Testis (tissue), 2 donors: ENCODE results near the gene PLEK2.

Experiments
- CTCF ChIP-seq, 3 experiments: fragments of 450-650 bp in 2 of 3; fragments of 200-600 bp in 1 of 3; sonication (generic) in 1 of 3; IDR thresholded peaks; one replicate each; pipeline ENCODE4 v1.5.1; 2016 to 2019; ENCODE audit warnings: antibody characterized with exemption in 3 of 3, mild to moderate bottlenecking in 2 of 3, moderate library complexity in 1 of 3
- POLR2A ChIP-seq: fragments of 450-650 bp; IDR thresholded peaks from one replicate; pipeline ENCODE4 v1.6.1; 2017; ENCODE audit warnings: antibody characterized with exemption, mild to moderate bottlenecking, moderate library complexity

GRCh38 chr14:67447033-67447381 is 35.0 kb upstream of the PLEK2 start:
- TF ChIP-seq CTCF (IDR thresholded peaks at IDR 0.05) (no peak), POLR2A (no peak)
